Measurements from ENCODE around the gene ZBTB18. TPM values are rescaled to one million over a fixed set of nuclear protein-coding genes. Genes with fewer than 3 reads are reported as not detected.

Gene ZBTB18
- total RNA-seq, 1 donor from 2014 or later, result 21.3 TPM

GRCh38 chr1:244085891-244086290, 34.8 kb downstream of the ZBTB18 start:
- no peak for ATAC-seq
- no peaks in the 10 kb centered on the region for H3K4me1 ChIP-seq
- no peaks in the 10 kb centered on the region for H3K9me3 ChIP-seq
- no peak for TF ChIP-seq CTCF (IDR thresholded peaks at IDR 0.05)
- no peak overlapping the region for H3K27ac ChIP-seq
- H3K36me3 ChIP-seq, result no peaks in the 10 kb centered on the region
- DNase-seq, result no peak
- intact Hi-C loops (cut with DNase I), result no loop called here
- peaks cover 2% of the 10 kb centered on the region for H3K27me3 ChIP-seq (ENCODE audit: low read depth)
- H3K4me3 ChIP-seq, result no peak overlapping the region

GRCh38 chr1:244087021-244087560, 36.0 kb downstream of the ZBTB18 start:
- ATAC-seq, result no peak
- intact Hi-C loops (cut with DNase I), result no loop called here
- Histone ChIP-seq H3K27ac (no peak overlapping the region), H3K27me3 (ENCODE audit: low read depth) (peaks cover 2% of the 10 kb centered on the region), H3K9me3 (no peaks in the 10 kb centered on the region), H3K4me1 (no peaks in the 10 kb centered on the region), H3K4me3 (no peak overlapping the region), H3K36me3 (no peaks in the 10 kb centered on the region)
- no peak for TF ChIP-seq CTCF (IDR thresholded peaks at IDR 0.05)
- no peak for DNase-seq

- no peak for DNase-seq
- no peaks in the 10 kb centered on the region for H3K36me3 ChIP-seq
- peaks cover 2% of the 10 kb centered on the region for H3K27me3 ChIP-seq (ENCODE audit: low read depth)
- TF ChIP-seq CTCF (IDR thresholded peaks at IDR 0.05), result no peak
- intact Hi-C loops (cut with DNase I), result no loop called here
- H3K27ac ChIP-seq, result no peak overlapping the region
- no peaks in the 10 kb centered on the region for H3K4me1 ChIP-seq
- H3K4me3 ChIP-seq, result no peak overlapping the region
- no peak for ATAC-seq
- no peaks in the 10 kb centered on the region for H3K9me3 ChIP-seq
Observed at GRCh38 chr1:244087611-244088010, 36.5 kb downstream of the ZBTB18 start.

- Histone ChIP-seq H3K27me3 (ENCODE audit: low read depth) (peaks cover 2% of the 10 kb centered on the region), H3K27ac (no peak overlapping the region), H3K9me3 (no peaks in the 10 kb centered on the region), H3K4me1 (no peaks in the 10 kb centered on the region), H3K36me3 (no peaks in the 10 kb centered on the region), H3K4me3 (no peak overlapping the region)
- ATAC-seq, result no peak
- no peak for DNase-seq
- intact Hi-C loops (cut with DNase I), result no loop called here
- TF ChIP-seq CTCF (IDR thresholded peaks at IDR 0.05), result no peak
Observed at GRCh38 chr1:244088161-244088560, 37.1 kb downstream of the ZBTB18 start.

GRCh38 chr1:244089561-244089960, 38.5 kb downstream of the ZBTB18 start:
- ATAC-seq (no peak), DNase-seq (no peak)
- TF ChIP-seq CTCF (IDR thresholded peaks at IDR 0.05), result no peak
- Histone ChIP-seq H3K4me1 (no peaks in the 10 kb centered on the region), H3K27ac (no peak overlapping the region), H3K36me3 (no peaks in the 10 kb centered on the region), H3K27me3 (ENCODE audit: low read depth) (peaks cover 2% of the 10 kb centered on the region), H3K4me3 (no peak overlapping the region), H3K9me3 (no peaks in the 10 kb centered on the region)
- intact Hi-C loops (cut with DNase I), result no loop called here

- Histone ChIP-seq H3K27me3 (ENCODE audit: low read depth) (peaks cover 2% of the 10 kb centered on the region), H3K4me3 (no peak overlapping the region), H3K27ac (no peak overlapping the region), H3K9me3 (no peaks in the 10 kb centered on the region), H3K4me1 (no peaks in the 10 kb centered on the region), H3K36me3 (no peaks in the 10 kb centered on the region)
- ATAC-seq (peak in 1 of 2 donors; percentile 45), DNase-seq (no peak)
- intact Hi-C loops (cut with DNase I), result no loop called here
- TF ChIP-seq CTCF (IDR thresholded peaks at IDR 0.05), result no peak
Observed at GRCh38 chr1:244090645-244091044, 39.6 kb downstream of the ZBTB18 start.
